SK-N-SH (cell line): Measurements from ENCODE around the gene MCEMP1.

Experiments used
- EZH2phosphoT487 ChIP-seq: fragments of 200-600 bp; sonication (generic); IDR thresholded peaks from 2 replicates; pipeline ENCODE4 v1.6.1; 2017; ENCODE audit warnings: low read depth, mixed run types, mild to moderate bottlenecking, antibody characterized with exemption, moderate library complexity, borderline replicate concordance
- FOXM1 ChIP-seq: IDR thresholded peaks from 2 replicates; pipeline ENCODE4 v1.4.0; 2012; ENCODE audit warnings: low read depth, mild to moderate bottlenecking
- TF ChIP-seq, protein P1 (sequence below): fragments of 200-600 bp; sonication (generic); IDR thresholded peaks from 2 replicates; pipeline ENCODE4 v1.6.1; 2017; ENCODE audit warnings: antibody characterized with exemption, mild to moderate bottlenecking, moderate library complexity

DNA sequence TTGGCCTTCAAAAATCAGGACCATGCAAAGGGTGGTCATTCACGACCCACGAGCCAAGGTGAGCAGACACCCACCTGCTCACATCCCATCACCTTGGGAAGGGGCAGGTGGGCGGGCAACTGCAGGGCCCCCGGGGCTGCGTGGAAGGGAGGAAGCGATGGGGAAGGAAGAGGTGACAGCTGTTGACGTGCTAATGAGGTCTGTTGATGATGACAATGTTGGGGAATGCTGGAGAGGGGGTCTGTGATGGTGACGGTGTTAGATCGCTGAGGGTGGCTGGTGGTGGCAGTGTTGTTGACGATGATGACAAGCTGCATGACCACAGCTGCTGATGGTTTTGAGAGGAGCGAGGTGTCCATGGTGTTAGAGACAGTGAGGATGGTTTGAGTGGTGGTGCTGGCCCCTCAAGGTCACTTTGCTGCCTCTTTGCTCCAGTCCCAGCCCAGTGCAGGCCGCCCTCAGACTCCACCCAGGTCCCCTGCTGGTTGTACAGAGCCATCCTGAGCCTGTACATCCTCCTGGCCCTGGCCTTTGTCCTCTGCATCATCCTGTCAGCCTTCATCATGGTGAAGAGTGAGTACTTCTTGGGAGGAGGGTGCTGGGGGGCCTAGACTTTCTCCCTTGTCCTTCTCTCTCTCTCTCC lies 900 bp downstream of the MCEMP1 start:
- TF ChIP-seq, protein P1, sequence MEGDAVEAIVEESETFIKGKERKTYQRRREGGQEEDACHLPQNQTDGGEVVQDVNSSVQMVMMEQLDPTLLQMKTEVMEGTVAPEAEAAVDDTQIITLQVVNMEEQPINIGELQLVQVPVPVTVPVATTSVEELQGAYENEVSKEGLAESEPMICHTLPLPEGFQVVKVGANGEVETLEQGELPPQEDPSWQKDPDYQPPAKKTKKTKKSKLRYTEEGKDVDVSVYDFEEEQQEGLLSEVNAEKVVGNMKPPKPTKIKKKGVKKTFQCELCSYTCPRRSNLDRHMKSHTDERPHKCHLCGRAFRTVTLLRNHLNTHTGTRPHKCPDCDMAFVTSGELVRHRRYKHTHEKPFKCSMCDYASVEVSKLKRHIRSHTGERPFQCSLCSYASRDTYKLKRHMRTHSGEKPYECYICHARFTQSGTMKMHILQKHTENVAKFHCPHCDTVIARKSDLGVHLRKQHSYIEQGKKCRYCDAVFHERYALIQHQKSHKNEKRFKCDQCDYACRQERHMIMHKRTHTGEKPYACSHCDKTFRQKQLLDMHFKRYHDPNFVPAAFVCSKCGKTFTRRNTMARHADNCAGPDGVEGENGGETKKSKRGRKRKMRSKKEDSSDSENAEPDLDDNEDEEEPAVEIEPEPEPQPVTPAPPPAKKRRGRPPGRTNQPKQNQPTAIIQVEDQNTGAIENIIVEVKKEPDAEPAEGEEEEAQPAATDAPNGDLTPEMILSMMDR, result no peak
- TF ChIP-seq FOXM1, result no peak
- no peak for TF ChIP-seq EZH2phosphoT487
